Prostate gland (tissue), 2 donors: ENCODE results near the gene HACD2. TPM values are rescaled to one million over a fixed set of nuclear protein-coding genes. Genes with fewer than 3 reads are reported as not detected.
"Not testable (repeated sequence)": the region's sequence is repeated elsewhere in the genome, so short reads cannot be mapped to it uniquely, and the experiment has no call there.

Experiments
- DNase-seq: peaks from one replicate; pipeline ENCODE4 v3.0.0-alpha.2; 2019; ENCODE audit warnings: low spot score
- H3K27ac ChIP-seq, 2 donors: fragments of 200-600 bp; sonication (generic); 2 replicates each; pipeline ENCODE4 v1.5.1; 2017 to 2019
- H3K27me3 ChIP-seq: fragments of 200-600 bp; sonication (generic); replicated peaks from 2 replicates; pipeline ENCODE4 v1.5.1; 2019; ENCODE audit not compliant: insufficient read depth
- H3K36me3 ChIP-seq, 2 donors: fragments of 200-600 bp; sonication (generic); 1 replicate in 1 of 2; 2 replicates in 1 of 2; pipeline versions ENCODE4 v1.5.1 to v1.8.1; 2017 to 2019
- H3K4me1 ChIP-seq: fragments of 200-600 bp; sonication (generic); replicated peaks from 2 replicates; pipeline ENCODE4 v1.5.1; 2019
- H3K4me3 ChIP-seq, 2 donors: fragments of 200-600 bp; sonication (generic); 2 replicates each; pipeline ENCODE4 v1.5.1; 2017 to 2019
- H3K9me3 ChIP-seq: fragments of 200-600 bp; sonication (generic); 2 replicates; pipeline ENCODE4 v1.5.1; 2017
- POLR2A ChIP-seq: fragments of 450-650 bp; IDR thresholded peaks from one replicate; pipeline ENCODE4 v1.6.1; 2016; ENCODE audit warnings: antibody characterized with exemption, mild to moderate bottlenecking
- POLR2AphosphoS5 ChIP-seq: sonication (generic); formaldehyde crosslinking; IDR thresholded peaks from one replicate; pipeline ENCODE4 v1.6.1; 2017; ENCODE audit warnings: antibody characterized with exemption
- WGBS: methylation state at CpG from one replicate; pipeline ENCODE4 v1.1.5; 2018; 5-methylcytosine and 5-hydroxymethylcytosine counted together
- intact Hi-C: fragments of 100-400 bp; cut with DNase I; formaldehyde crosslinking; loops from one replicate; pipeline ENCODE4 v1.14.2; 2022
- total RNA-seq, 2 donors: library from RNA; depleted of rRNA; stranded (reverse); fragments of >200 nt; gene quantifications; one replicate each; pipeline ENCODE4 v1.1.0, GENCODE V29; 2016
- TF ChIP-seq, protein P1 (sequence below), 4 experiments: fragments of 200-600 bp in 2 of 4; fragments of 450-650 bp in 2 of 4; sonication (generic) in 2 of 4; IDR thresholded peaks; 1 replicate in 3 of 4; 2 replicates in 1 of 4; pipeline ENCODE4 v1.5.1; 2016 to 2019; ENCODE audit warnings: antibody characterized with exemption in 4 of 4, mild to moderate bottlenecking in 2 of 4, moderate library complexity in 2 of 4

The HACD2 gene
- total RNA-seq, 2 donors from 2014 or later, result 36.5 to 65.6 TPM

DNA sequence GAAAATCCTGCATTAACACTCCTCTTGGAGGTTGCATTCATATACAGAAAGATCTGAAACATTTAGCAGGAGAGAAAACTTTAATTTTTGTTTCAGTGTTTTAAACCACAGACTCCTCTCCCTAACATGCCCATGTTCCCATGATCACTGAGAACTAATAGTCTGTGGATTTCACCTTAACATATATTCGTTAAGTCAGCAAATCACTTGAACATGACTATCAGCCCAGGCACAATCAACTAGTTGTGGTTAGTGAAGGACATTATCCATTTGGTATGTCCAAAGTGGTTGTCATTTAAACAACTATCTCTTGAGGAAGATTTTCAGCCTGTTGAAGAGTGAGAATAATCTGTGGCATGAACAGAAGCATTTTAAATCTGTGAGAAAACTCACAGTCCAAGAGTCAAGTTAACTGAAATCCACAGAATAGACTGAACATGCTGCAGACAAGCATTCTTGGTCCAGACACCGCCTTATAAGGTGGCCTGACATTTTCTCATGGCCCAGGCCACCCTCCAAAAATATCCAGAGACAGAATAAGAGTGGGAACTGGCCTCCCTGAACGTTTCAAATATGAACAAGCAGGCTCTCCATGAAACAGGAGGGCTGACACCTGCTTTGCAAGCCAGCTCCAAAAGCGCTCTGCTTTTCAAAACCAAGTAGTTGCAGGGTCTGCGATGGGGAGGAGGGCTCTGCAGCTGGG, 96.1 kb downstream of the HACD2 start:
- H3K9me3 ChIP-seq, result no peaks in the 10 kb centered on the region
- 77% methylated on average over 5 of the region's 5 CpGs for WGBS
- H3K27me3 ChIP-seq, result no peaks in the 10 kb centered on the region
- H3K27ac ChIP-seq, result no peak overlapping the region
- no peak overlapping the region for H3K4me3 ChIP-seq
- no peak for DNase-seq
- no peaks in the 10 kb centered on the region for H3K36me3 ChIP-seq
- H3K4me1 ChIP-seq, result no peaks in the 10 kb centered on the region
- TF ChIP-seq POLR2A (no peak), POLR2AphosphoS5 (no peak)
- TF ChIP-seq, protein P1, sequence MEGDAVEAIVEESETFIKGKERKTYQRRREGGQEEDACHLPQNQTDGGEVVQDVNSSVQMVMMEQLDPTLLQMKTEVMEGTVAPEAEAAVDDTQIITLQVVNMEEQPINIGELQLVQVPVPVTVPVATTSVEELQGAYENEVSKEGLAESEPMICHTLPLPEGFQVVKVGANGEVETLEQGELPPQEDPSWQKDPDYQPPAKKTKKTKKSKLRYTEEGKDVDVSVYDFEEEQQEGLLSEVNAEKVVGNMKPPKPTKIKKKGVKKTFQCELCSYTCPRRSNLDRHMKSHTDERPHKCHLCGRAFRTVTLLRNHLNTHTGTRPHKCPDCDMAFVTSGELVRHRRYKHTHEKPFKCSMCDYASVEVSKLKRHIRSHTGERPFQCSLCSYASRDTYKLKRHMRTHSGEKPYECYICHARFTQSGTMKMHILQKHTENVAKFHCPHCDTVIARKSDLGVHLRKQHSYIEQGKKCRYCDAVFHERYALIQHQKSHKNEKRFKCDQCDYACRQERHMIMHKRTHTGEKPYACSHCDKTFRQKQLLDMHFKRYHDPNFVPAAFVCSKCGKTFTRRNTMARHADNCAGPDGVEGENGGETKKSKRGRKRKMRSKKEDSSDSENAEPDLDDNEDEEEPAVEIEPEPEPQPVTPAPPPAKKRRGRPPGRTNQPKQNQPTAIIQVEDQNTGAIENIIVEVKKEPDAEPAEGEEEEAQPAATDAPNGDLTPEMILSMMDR (IDR thresholded peaks at IDR 0.05), result no peak
- intact Hi-C loops, result loop anchor here (1.0 to 5.0 kb wide), 4 partner anchors 36 to 201 kb away; no protein-coding TSS in a partner anchor

- 94% methylated on average over 8 of the region's 8 CpGs for WGBS
- not testable (repeated sequence) for H3K4me1 ChIP-seq, H3K9me3 ChIP-seq, H3K27me3 ChIP-seq, H3K27ac ChIP-seq, DNase-seq, H3K36me3 ChIP-seq, H3K4me3 ChIP-seq
- intact Hi-C loops, result loop anchor here (5.0 kb wide), 3 partner anchors 35 to 200 kb away; no protein-coding TSS in a partner anchor
Measured at GRCh38 chr3:123487063-123487462, 97.8 kb downstream of the HACD2 start.

GRCh38 chr3:123486460-123486859, 98.4 kb downstream of the HACD2 start:
- TF ChIP-seq POLR2A, result no peak
- TF ChIP-seq, protein P1 (IDR thresholded peaks at IDR 0.05), result no peak
- no peak for TF ChIP-seq POLR2AphosphoS5
- intact Hi-C loops, result loop anchor here (5.0 kb wide), 3 partner anchors 34 to 199 kb away; no protein-coding TSS in a partner anchor
- H3K4me3 ChIP-seq, result no peak overlapping the region
- no peaks in the 10 kb centered on the region for H3K4me1 ChIP-seq
- WGBS, result 89% methylated on average over 7 of the region's 7 CpGs
- no peaks in the 10 kb centered on the region for H3K9me3 ChIP-seq
- no peaks in the 10 kb centered on the region for H3K36me3 ChIP-seq
- no peak for DNase-seq
- no peak overlapping the region for H3K27ac ChIP-seq
- no peaks in the 10 kb centered on the region for H3K27me3 ChIP-seq

- intact Hi-C loops, result loop anchor here (5.0 kb wide), 3 partner anchors 33 to 198 kb away; no protein-coding TSS in a partner anchor
- no peaks in the 10 kb centered on the region for H3K36me3 ChIP-seq
- TF ChIP-seq, protein P1 (IDR thresholded peaks at IDR 0.05), result no peak
- no peak for TF ChIP-seq POLR2A
- no peak for TF ChIP-seq POLR2AphosphoS5
- H3K4me1 ChIP-seq, result no peaks in the 10 kb centered on the region
- H3K27me3 ChIP-seq, result no peaks in the 10 kb centered on the region
- no peaks in the 10 kb centered on the region for H3K9me3 ChIP-seq
- no peak for DNase-seq
- H3K27ac ChIP-seq, result no peak overlapping the region
- WGBS, result 81% methylated on average over 4 of the region's 4 CpGs
- H3K4me3 ChIP-seq, result no peak overlapping the region
Measured at GRCh38 chr3:123485551-123485950, 99.3 kb downstream of the HACD2 start.

GRCh38 chr3:123483146-123483545, 101.7 kb downstream of the HACD2 start:
- TF ChIP-seq POLR2AphosphoS5 (no peak), POLR2A (no peak)
- TF ChIP-seq, protein P1 (IDR thresholded peaks at IDR 0.05), result no peak
- no peaks in the 10 kb centered on the region for H3K36me3 ChIP-seq
- H3K9me3 ChIP-seq, result no peaks in the 10 kb centered on the region
- intact Hi-C loops, result no loop called here
- WGBS, result 94% methylated on average over 3 of the region's 6 CpGs
- H3K27ac ChIP-seq, result no peak overlapping the region
- no peaks in the 10 kb centered on the region for H3K4me1 ChIP-seq
- H3K27me3 ChIP-seq, result no peaks in the 10 kb centered on the region
- no peak overlapping the region for H3K4me3 ChIP-seq
- DNase-seq, result no peak
